OCI-LY7 (cell line): ENCODE data around the gene SERPINA3.

Experiments used
- CTCF ChIP-seq: fragments of 200-600 bp; sonication (generic); conservative IDR thresholded peaks from 2 replicates; pipeline ENCODE4 v1.5.1; 2014; ENCODE audit warnings: mild to moderate bottlenecking, antibody characterized with exemption, low read length, moderate library complexity, mixed read lengths
- EZH2phosphoT487 ChIP-seq: fragments of 200-600 bp; sonication (generic); IDR thresholded peaks from 2 replicates; pipeline ENCODE4 v1.6.1; 2018; ENCODE audit warnings: low read depth, borderline replicate concordance, mild to moderate bottlenecking, mixed run types, antibody characterized with exemption, low read length, moderate library complexity, mixed read lengths

DNA sequence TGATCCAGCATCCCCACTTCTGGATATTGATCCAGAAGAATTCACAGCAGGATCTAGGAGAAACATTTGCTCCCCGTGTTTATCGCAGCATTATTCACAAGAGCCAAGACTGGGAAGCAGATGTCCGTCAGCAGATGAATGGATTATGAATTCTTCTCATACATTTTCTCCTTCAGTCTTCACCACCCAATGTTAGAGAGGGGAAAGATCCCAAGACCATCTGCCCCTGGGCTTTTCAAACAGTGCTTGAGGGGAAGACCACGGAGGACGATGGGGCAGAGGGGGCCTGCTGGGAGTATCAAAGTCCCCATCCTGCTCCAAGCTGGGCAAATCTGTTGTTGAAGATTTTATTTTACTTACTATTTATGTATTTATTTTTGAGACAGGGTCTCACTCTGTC is 41.1 kb downstream of the SERPINA3 start:
- TF ChIP-seq CTCF: no peak
- no peak for TF ChIP-seq EZH2phosphoT487
